Left kidney (tissue), 2 donors: ENCODE results near the gene MYO5B. TPM values are rescaled to one million over a fixed set of nuclear protein-coding genes. Genes with fewer than 3 reads are reported as not detected.
A peak's percentile ranks its signal among the peaks of the same experiment; 100 is the strongest.
"Not testable (repeated sequence)": the region's sequence is repeated elsewhere in the genome, so short reads cannot be mapped to it uniquely, and the experiment has no call there.

Experiments used
- DNase-seq: peaks from one replicate; pipeline ENCODE4 v3.0.0-alpha.2; 2013
- polyA plus RNA-seq: library from polyadenylated mRNA; unstranded; fragments of 120-200 nt; gene quantifications from one replicate; pipeline ENCODE4 v1.2.1, GENCODE V29; 2013; ENCODE audit not compliant: insufficient read length

Gene MYO5B
- polyA plus RNA-seq, 1 donor = 28.6 TPM

- DNase-seq = no peak
Observed at GRCh38 chr18:49851624-49852023, 343.3 kb downstream of the MYO5B start.

GRCh38 chr18:49850636-49851035 lies 344.3 kb downstream of the MYO5B start:
- DNase-seq = no peak

GRCh38 chr18:49849331-49850217 lies 345.4 kb downstream of the MYO5B start:
- peak; percentile 39 for DNase-seq

GRCh38 chr18:49848115-49848514 lies 346.8 kb downstream of the MYO5B start:
- no peak for DNase-seq

- DNase-seq = no peak
Observed at GRCh38 chr18:49847524-49847923, 347.4 kb downstream of the MYO5B start.

- no peak for DNase-seq
Observed at GRCh38 chr18:49846718-49847470, 348.1 kb downstream of the MYO5B start.

- no peak for DNase-seq
Observed at GRCh38 chr18:49846361-49846662, 348.6 kb downstream of the MYO5B start.

GRCh38 chr18:49845629-49846360 lies 349.2 kb downstream of the MYO5B start:
- DNase-seq = no peak

- DNase-seq = no peak
Observed at GRCh38 chr18:49844903-49845302, 350.0 kb downstream of the MYO5B start.

- no peak for DNase-seq
Observed at GRCh38 chr18:49843778-49844625, 350.9 kb downstream of the MYO5B start.

- DNase-seq = no peak
Observed at GRCh38 chr18:49843131-49843530, 351.8 kb downstream of the MYO5B start.

GRCh38 chr18:49842656-49843055 lies 352.3 kb downstream of the MYO5B start:
- DNase-seq = no peak

GRCh38 chr18:49841236-49842217 lies 353.4 kb downstream of the MYO5B start:
- DNase-seq = no peak

GRCh38 chr18:49839012-49839411 lies 355.9 kb downstream of the MYO5B start:
- no peak for DNase-seq

GRCh38 chr18:49838381-49838780 lies 356.6 kb downstream of the MYO5B start:
- no peak for DNase-seq

- DNase-seq = no peak
Observed at GRCh38 chr18:49837889-49838288, 357.1 kb downstream of the MYO5B start.

- DNase-seq = not testable (repeated sequence)
Observed at GRCh38 chr18:49837316-49837835, 357.6 kb downstream of the MYO5B start.

GRCh38 chr18:49835405-49835804 lies 359.5 kb downstream of the MYO5B start:
- DNase-seq = no peak

- DNase-seq = no peak
Observed at GRCh38 chr18:49834258-49834657, 360.7 kb downstream of the MYO5B start.

- DNase-seq = no peak
Observed at GRCh38 chr18:49833814-49834213, 361.1 kb downstream of the MYO5B start.
